Liver (tissue), 9 donors: ENCODE results near the gene SERINC5. TPM values are rescaled to one million over a fixed set of nuclear protein-coding genes. Genes with fewer than 3 reads are reported as not detected.

Source experiments
- DNase-seq: peaks from one replicate; pipeline ENCODE4 v3.0.0-alpha.2; 2017; ENCODE audit warnings: low spot score
- H3K27ac ChIP-seq, 2 donors: one replicate each; pipeline ENCODE4 v1.7.0; 2013; ENCODE audit warnings: inconsistent platforms in 2 of 2, low read length in 2 of 2, control low read depth in 1 of 2, low read depth in 1 of 2, mild to moderate bottlenecking in 1 of 2
- H3K27me3 ChIP-seq, 4 donors: one replicate each; pipeline versions ENCODE4 v1.6.1 to v1.7.0; 2013; ENCODE audit warnings: low read length in 3 of 4, inconsistent platforms in 1 of 4, mild to moderate bottlenecking in 1 of 4, moderate library complexity in 1 of 4; ENCODE audit not compliant: control insufficient read depth in 4 of 4, insufficient read depth in 4 of 4
- H3K36me3 ChIP-seq, 4 donors: one replicate each; pipeline versions ENCODE4 v1.6.1 to v1.7.0; 2013; ENCODE audit warnings: low read length in 3 of 4, mild to moderate bottlenecking in 3 of 4, low read depth in 1 of 4, moderate library complexity in 1 of 4; ENCODE audit not compliant: control insufficient read depth in 4 of 4, insufficient read depth in 3 of 4
- H3K4me1 ChIP-seq, 4 donors: one replicate each; pipeline versions ENCODE4 v1.6.1 to v1.7.0; 2013; ENCODE audit warnings: low read length in 3 of 4, mild to moderate bottlenecking in 3 of 4, moderate library complexity in 1 of 4; ENCODE audit not compliant: control insufficient read depth in 4 of 4, insufficient read depth in 4 of 4
- H3K4me3 ChIP-seq, 3 donors: one replicate each; pipeline versions ENCODE4 v1.6.1 to v1.7.0; 2013; ENCODE audit warnings: low read length in 3 of 3, control low read depth in 1 of 3, low read depth in 1 of 3, mild to moderate bottlenecking in 1 of 3
- H3K9ac ChIP-seq, 2 donors: one replicate each; pipeline ENCODE4 v1.7.0; 2013; ENCODE audit warnings: low read length in 2 of 2, mild to moderate bottlenecking in 2 of 2, moderate library complexity in 2 of 2, control low read depth in 1 of 2, low read depth in 1 of 2
- H3K9me3 ChIP-seq, 4 donors: one replicate each; pipeline versions ENCODE4 v1.6.1 to v1.7.0; 2013; ENCODE audit warnings: low read length in 3 of 4; ENCODE audit not compliant: control insufficient read depth in 4 of 4
- EGR1 ChIP-seq, 2 donors: IDR thresholded peaks; 2 replicates each; pipeline ENCODE4 v1.6.1; 2016 to 2018; ENCODE audit warnings: antibody characterized with exemption in 2 of 2, low read depth in 2 of 2
- FOXA1 ChIP-seq: IDR thresholded peaks from 2 replicates; pipeline ENCODE4 v1.6.1; 2016; ENCODE audit warnings: antibody characterized with exemption
- FOXA2 ChIP-seq: IDR thresholded peaks from 2 replicates; pipeline ENCODE4 v1.6.1; 2016; ENCODE audit warnings: antibody characterized with exemption
- GABPA ChIP-seq, 2 donors: IDR thresholded peaks in 1 of 2; conservative IDR thresholded peaks in 1 of 2; 2 replicates each; pipeline ENCODE4 v1.6.1; 2016; ENCODE audit warnings: antibody characterized with exemption in 2 of 2, mild to moderate bottlenecking in 1 of 2, moderate library complexity in 1 of 2
- HNF4A ChIP-seq, 2 donors: conservative IDR thresholded peaks; 2 replicates each; pipeline ENCODE4 v1.6.1; 2016; ENCODE audit warnings: antibody characterized with exemption in 2 of 2, mild to moderate bottlenecking in 2 of 2
- HNF4G ChIP-seq: IDR thresholded peaks from 2 replicates; pipeline ENCODE4 v1.6.1; 2016; ENCODE audit warnings: antibody characterized with exemption
- JUND ChIP-seq, 2 donors: IDR thresholded peaks; 2 replicates each; pipeline ENCODE4 v1.6.1; 2016; ENCODE audit warnings: antibody characterized with exemption in 2 of 2
- NR2F2 ChIP-seq: IDR thresholded peaks from 2 replicates; pipeline ENCODE4 v1.6.1; 2016; ENCODE audit warnings: antibody characterized with exemption
- RAD21 ChIP-seq, 2 donors: IDR thresholded peaks; 2 replicates each; pipeline ENCODE4 v1.6.1; 2016; ENCODE audit warnings: antibody characterized with exemption in 2 of 2, mild to moderate bottlenecking in 2 of 2
- RXRA ChIP-seq, 2 donors: IDR thresholded peaks; 2 replicates each; pipeline ENCODE4 v1.6.1; 2017 to 2018; ENCODE audit warnings: antibody characterized with exemption in 2 of 2, mild to moderate bottlenecking in 1 of 2
- SP1 ChIP-seq: IDR thresholded peaks from 2 replicates; pipeline ENCODE4 v1.6.1; 2018; ENCODE audit warnings: antibody characterized with exemption, mild to moderate bottlenecking
- TAF1 ChIP-seq: conservative IDR thresholded peaks from 2 replicates; pipeline ENCODE4 v1.6.1; 2016; ENCODE audit warnings: antibody characterized with exemption, mild to moderate bottlenecking
- YY1 ChIP-seq: IDR thresholded peaks from 2 replicates; pipeline ENCODE4 v1.6.1; 2016; ENCODE audit warnings: antibody characterized with exemption, mild to moderate bottlenecking
- WGBS: extraction: QIAGEN DNeasy Blood & Tissue Kit; methylation state at CpG from one replicate; pipeline ENCODE4 v1.1.7; 2013; 5-methylcytosine and 5-hydroxymethylcytosine counted together
- polyA plus RNA-seq, 2 donors: library from polyadenylated mRNA; stranded (reverse) in 1 of 2; unstranded in 1 of 2; fragments of 200-250 nt in 1 of 2; fragments of >200 nt in 1 of 2; fragmentation: Nextera tagmentation in 1 of 2; extraction: Ambion mirVana in 1 of 2; gene quantifications; one replicate each; pipeline versions ENCODE4 v1.2.1 to v1.2.3, GENCODE V29; 2013 to 2015
- total RNA-seq, 2 donors: library from RNA; depleted of rRNA; stranded (reverse); fragments of >200 nt; gene quantifications; one replicate each; pipeline ENCODE4 v1.2.3, GENCODE V29; 2014
- TF ChIP-seq, protein P1 (sequence below): IDR thresholded peaks from 2 replicates; pipeline ENCODE4 v1.6.1; 2016; ENCODE audit warnings: antibody characterized with exemption
- TF ChIP-seq, protein P2 (sequence below): IDR thresholded peaks from 2 replicates; pipeline ENCODE4 v1.6.1; 2016; ENCODE audit warnings: antibody characterized with exemption, mild to moderate bottlenecking
- TF ChIP-seq, protein P3 (sequence below): fragments of 150-350 bp; IDR thresholded peaks from 2 replicates; pipeline ENCODE4 v1.5.1; 2017; ENCODE audit warnings: improper control_type of control experiment, low read depth, low read length; ENCODE audit not compliant: missing input control
- TF ChIP-seq, protein P4 (sequence below): IDR thresholded peaks from 2 replicates; pipeline ENCODE4 v1.6.1; 2016; ENCODE audit warnings: antibody characterized with exemption
- TF ChIP-seq, protein P5 (sequence below): IDR thresholded peaks from 2 replicates; pipeline ENCODE4 v1.6.1; 2016; ENCODE audit warnings: antibody characterized with exemption
- donor health status: healthy.
- donor health status: healthy.
- donor health status: healthy.
- donor health status: healthy.
- donor health status: healthy.

SERINC5 gene
- total and polyA plus RNA-seq, 4 donors = 22.2 to 82.3 (median 32.0) TPM

DNA sequence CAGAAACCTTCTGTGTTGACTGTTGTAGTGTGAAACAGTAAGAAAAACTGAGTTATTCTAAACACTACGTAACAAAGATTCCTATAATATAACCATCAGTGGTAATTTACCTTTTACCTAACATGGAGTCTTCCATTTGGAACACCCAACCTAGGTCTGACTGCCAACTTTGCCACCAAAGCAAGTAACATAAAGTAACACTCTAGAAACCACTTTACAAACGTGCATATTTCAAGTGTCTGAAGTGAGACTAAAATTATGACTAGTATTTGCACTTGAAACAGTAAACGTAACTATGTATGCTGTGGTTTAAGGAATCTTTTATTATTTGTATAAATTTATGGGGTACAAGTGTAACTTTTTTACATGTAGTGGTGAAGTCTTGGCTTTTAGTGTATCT is 95.6 kb downstream of the SERINC5 start:
- peaks cover 0 to 42% (median 33%) of the 10 kb centered on the region in 4 donors for H3K36me3 ChIP-seq
- no peaks in the 10 kb centered on the region for H3K27me3 ChIP-seq
- no peak overlapping the region for H3K9ac ChIP-seq
- no peak for DNase-seq
- no peak overlapping the region for H3K27ac ChIP-seq
- peaks cover 0 to 1% (median 0%) of the 10 kb centered on the region in 4 donors for H3K4me1 ChIP-seq
- H3K9me3 ChIP-seq = no peaks in the 10 kb centered on the region
- TF ChIP-seq, protein P1, sequence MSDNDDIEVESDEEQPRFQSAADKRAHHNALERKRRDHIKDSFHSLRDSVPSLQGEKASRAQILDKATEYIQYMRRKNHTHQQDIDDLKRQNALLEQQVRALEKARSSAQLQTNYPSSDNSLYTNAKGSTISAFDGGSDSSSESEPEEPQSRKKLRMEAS = no peak
- TF ChIP-seq TAF1 (no peak), GABPA (IDR thresholded peaks at IDR 0.05 in 1 of 2, conservative IDR thresholded peaks at IDR 0.05 in 1 of 2) (no peak), JUND (IDR thresholded peaks at IDR 0.05) (no peak), NR2F2 (no peak), EGR1 (IDR thresholded peaks at IDR 0.05; ENCODE audit: low read depth in 2 of 2) (no peak), FOXA2 (no peak), YY1 (no peak), HNF4G (no peak), RAD21 (IDR thresholded peaks at IDR 0.05) (no peak), RXRA (IDR thresholded peaks at IDR 0.05) (no peak), SP1 (no peak), HNF4A (conservative IDR thresholded peaks at IDR 0.05) (no peak), FOXA1 (no peak)
- TF ChIP-seq, protein P2, sequence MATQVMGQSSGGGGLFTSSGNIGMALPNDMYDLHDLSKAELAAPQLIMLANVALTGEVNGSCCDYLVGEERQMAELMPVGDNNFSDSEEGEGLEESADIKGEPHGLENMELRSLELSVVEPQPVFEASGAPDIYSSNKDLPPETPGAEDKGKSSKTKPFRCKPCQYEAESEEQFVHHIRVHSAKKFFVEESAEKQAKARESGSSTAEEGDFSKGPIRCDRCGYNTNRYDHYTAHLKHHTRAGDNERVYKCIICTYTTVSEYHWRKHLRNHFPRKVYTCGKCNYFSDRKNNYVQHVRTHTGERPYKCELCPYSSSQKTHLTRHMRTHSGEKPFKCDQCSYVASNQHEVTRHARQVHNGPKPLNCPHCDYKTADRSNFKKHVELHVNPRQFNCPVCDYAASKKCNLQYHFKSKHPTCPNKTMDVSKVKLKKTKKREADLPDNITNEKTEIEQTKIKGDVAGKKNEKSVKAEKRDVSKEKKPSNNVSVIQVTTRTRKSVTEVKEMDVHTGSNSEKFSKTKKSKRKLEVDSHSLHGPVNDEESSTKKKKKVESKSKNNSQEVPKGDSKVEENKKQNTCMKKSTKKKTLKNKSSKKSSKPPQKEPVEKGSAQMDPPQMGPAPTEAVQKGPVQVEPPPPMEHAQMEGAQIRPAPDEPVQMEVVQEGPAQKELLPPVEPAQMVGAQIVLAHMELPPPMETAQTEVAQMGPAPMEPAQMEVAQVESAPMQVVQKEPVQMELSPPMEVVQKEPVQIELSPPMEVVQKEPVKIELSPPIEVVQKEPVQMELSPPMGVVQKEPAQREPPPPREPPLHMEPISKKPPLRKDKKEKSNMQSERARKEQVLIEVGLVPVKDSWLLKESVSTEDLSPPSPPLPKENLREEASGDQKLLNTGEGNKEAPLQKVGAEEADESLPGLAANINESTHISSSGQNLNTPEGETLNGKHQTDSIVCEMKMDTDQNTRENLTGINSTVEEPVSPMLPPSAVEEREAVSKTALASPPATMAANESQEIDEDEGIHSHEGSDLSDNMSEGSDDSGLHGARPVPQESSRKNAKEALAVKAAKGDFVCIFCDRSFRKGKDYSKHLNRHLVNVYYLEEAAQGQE = no peak
- TF ChIP-seq, protein P3, sequence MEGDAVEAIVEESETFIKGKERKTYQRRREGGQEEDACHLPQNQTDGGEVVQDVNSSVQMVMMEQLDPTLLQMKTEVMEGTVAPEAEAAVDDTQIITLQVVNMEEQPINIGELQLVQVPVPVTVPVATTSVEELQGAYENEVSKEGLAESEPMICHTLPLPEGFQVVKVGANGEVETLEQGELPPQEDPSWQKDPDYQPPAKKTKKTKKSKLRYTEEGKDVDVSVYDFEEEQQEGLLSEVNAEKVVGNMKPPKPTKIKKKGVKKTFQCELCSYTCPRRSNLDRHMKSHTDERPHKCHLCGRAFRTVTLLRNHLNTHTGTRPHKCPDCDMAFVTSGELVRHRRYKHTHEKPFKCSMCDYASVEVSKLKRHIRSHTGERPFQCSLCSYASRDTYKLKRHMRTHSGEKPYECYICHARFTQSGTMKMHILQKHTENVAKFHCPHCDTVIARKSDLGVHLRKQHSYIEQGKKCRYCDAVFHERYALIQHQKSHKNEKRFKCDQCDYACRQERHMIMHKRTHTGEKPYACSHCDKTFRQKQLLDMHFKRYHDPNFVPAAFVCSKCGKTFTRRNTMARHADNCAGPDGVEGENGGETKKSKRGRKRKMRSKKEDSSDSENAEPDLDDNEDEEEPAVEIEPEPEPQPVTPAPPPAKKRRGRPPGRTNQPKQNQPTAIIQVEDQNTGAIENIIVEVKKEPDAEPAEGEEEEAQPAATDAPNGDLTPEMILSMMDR = no peak
- TF ChIP-seq, protein P4, sequence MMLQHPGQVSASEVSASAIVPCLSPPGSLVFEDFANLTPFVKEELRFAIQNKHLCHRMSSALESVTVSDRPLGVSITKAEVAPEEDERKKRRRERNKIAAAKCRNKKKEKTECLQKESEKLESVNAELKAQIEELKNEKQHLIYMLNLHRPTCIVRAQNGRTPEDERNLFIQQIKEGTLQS = no peak
- TF ChIP-seq, protein P5, sequence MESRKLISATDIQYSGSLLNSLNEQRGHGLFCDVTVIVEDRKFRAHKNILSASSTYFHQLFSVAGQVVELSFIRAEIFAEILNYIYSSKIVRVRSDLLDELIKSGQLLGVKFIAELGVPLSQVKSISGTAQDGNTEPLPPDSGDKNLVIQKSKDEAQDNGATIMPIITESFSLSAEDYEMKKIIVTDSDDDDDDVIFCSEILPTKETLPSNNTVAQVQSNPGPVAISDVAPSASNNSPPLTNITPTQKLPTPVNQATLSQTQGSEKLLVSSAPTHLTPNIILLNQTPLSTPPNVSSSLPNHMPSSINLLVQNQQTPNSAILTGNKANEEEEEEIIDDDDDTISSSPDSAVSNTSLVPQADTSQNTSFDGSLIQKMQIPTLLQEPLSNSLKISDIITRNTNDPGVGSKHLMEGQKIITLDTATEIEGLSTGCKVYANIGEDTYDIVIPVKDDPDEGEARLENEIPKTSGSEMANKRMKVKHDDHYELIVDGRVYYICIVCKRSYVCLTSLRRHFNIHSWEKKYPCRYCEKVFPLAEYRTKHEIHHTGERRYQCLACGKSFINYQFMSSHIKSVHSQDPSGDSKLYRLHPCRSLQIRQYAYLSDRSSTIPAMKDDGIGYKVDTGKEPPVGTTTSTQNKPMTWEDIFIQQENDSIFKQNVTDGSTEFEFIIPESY = no peak
- WGBS = 96% methylated on average over 3 of the region's 3 CpGs
- no peak overlapping the region for H3K4me3 ChIP-seq
